ENCODE results near the gene EFCAB6.

Gene EFCAB6

DNA sequence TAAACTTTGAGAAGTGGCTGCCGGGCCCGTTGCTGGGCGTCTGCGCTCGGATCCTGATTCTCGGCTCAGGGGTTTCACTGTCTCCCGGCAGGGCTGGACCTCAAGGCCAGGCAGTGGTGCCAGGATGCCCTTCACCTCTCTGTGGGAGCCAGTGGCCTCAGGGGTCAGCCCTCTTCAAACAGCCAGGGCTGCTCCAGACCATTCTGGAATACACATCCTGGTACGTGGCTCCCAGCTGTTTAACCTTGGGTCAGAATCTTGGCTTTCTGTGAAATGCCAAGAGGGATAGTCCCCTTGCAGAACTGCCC lies 329.8 kb downstream of the EFCAB6 start:
- in situ Hi-C loops (cut with MboI; ENCODE audit: low pct_unique_long_range_greater_than_20kb, low sequenced_read_pairs, unreplicated experiment) = no loop called here
- TF ChIP-seq, protein P1, sequence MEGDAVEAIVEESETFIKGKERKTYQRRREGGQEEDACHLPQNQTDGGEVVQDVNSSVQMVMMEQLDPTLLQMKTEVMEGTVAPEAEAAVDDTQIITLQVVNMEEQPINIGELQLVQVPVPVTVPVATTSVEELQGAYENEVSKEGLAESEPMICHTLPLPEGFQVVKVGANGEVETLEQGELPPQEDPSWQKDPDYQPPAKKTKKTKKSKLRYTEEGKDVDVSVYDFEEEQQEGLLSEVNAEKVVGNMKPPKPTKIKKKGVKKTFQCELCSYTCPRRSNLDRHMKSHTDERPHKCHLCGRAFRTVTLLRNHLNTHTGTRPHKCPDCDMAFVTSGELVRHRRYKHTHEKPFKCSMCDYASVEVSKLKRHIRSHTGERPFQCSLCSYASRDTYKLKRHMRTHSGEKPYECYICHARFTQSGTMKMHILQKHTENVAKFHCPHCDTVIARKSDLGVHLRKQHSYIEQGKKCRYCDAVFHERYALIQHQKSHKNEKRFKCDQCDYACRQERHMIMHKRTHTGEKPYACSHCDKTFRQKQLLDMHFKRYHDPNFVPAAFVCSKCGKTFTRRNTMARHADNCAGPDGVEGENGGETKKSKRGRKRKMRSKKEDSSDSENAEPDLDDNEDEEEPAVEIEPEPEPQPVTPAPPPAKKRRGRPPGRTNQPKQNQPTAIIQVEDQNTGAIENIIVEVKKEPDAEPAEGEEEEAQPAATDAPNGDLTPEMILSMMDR (IDR thresholded peaks at IDR 0.05; ENCODE audit: extremely low read depth, insufficient read depth, missing control alignments) = no peak
- no peak for DNase-seq (ENCODE audit: low spot score)

- in situ Hi-C loops (cut with MboI; ENCODE audit: low pct_unique_long_range_greater_than_20kb, low sequenced_read_pairs, unreplicated experiment) = no loop called here
- TF ChIP-seq, protein P1 (IDR thresholded peaks at IDR 0.05; ENCODE audit: extremely low read depth, insufficient read depth, missing control alignments) = peak; percentile 13
- DNase-seq (ENCODE audit: low spot score) = peak; percentile 48
Observed at GRCh38 chr22:43481568-43482317, 330.4 kb downstream of the EFCAB6 start.

DNA sequence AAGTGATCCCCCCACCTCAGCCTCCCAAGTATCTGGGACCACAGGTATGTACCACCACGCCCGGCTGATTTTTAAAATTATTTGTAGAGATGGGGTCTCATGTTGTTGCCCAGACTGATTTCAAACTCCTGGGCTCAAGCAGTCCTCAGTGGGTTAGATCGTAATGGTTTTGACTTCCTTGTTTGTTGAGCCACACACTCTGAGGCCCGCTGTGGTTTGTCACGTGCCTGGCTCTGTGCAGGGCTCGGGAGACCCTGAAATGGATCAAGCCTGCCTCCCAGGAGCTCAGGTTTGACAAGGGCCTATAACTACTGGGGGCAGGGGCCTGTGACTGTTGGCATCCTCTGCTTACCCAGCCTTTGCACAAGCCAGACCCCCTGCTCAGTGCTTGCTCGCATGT lies 332.1 kb downstream of the EFCAB6 start:
- TF ChIP-seq, protein P1 (IDR thresholded peaks at IDR 0.05; ENCODE audit: extremely low read depth, insufficient read depth, missing control alignments) = no peak
- no peak for DNase-seq (ENCODE audit: low spot score)
- in situ Hi-C loops (cut with MboI; ENCODE audit: low pct_unique_long_range_greater_than_20kb, low sequenced_read_pairs, unreplicated experiment) = no loop called here

DNA sequence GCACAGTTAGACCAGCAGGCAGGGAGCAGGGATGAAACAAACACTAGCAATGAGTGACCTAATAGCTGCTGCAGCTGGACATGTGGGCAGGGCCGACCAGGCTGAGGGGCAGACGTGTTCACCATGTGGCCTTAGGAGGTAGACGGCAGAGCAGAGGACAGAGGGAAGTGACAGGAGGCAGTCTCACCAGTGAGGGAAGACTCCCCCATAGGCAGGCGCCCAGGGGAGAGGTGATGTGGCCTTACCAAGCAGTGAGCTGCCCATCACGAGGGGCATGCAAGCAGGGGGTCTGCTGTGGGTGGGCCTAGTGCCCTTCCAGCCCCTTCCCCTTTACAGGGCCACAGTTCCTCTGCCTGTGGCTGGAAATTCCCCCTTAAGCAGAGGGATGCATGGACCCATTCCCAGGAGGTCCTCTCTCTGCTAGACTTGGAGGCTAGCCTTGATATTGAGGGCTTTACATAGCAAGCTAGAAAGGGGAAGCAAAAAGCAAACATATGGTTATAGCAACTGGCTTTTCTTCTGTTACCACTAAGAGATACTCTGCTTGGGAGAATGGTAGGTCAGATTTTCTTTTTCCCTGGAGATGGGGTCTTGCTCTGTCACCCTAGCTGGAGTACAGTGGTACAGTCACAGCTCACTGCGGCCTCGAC lies 332.7 kb downstream of the EFCAB6 start:
- DNase-seq (ENCODE audit: low spot score) = no peak
- TF ChIP-seq, protein P1 (IDR thresholded peaks at IDR 0.05; ENCODE audit: extremely low read depth, insufficient read depth, missing control alignments) = no peak
- in situ Hi-C loops (cut with MboI; ENCODE audit: low pct_unique_long_range_greater_than_20kb, low sequenced_read_pairs, unreplicated experiment) = no loop called here
